ENCODE data around the gene WDR86.

- no peak for TF ChIP-seq EZH2 (IDR thresholded peaks at IDR 0.05)
- no peak for TF ChIP-seq POLR2AphosphoS5 (IDR thresholded peaks at IDR 0.05; ENCODE audit: borderline replicate concordance, low read depth, low read length)
Observed at GRCh38 chr7:151386301-151387160, 23.3 kb downstream of the WDR86 start.

Data from SK-N-MC (cell line).